HUES6 (cell line): ENCODE data around the gene COL25A1.

Source experiments
- H3K27ac ChIP-seq: 2 replicates; pipeline ENCODE4 v1.7.0; 2013; ENCODE audit warnings: low read depth, mild to moderate bottlenecking, low read length, inconsistent platforms
- H3K27me3 ChIP-seq: 2 replicates; pipeline ENCODE4 v1.6.1; 2013; ENCODE audit warnings: low read length; ENCODE audit not compliant: control insufficient read depth, insufficient read depth
- H3K36me3 ChIP-seq: 2 replicates; pipeline ENCODE4 v1.6.1; 2013; ENCODE audit warnings: low read length; ENCODE audit not compliant: control insufficient read depth, insufficient read depth
- H3K4me1 ChIP-seq: 2 replicates; pipeline ENCODE4 v1.6.1; 2013; ENCODE audit warnings: low read length; ENCODE audit not compliant: control insufficient read depth, insufficient read depth
- H3K4me3 ChIP-seq: 2 replicates; pipeline ENCODE4 v1.5.1; 2013; ENCODE audit warnings: low read depth, low read length
- H3K9ac ChIP-seq: one replicate; pipeline ENCODE4 v1.6.1; 2013; ENCODE audit warnings: mild to moderate bottlenecking, low read length
- H3K9me3 ChIP-seq: 2 replicates; pipeline ENCODE4 v1.6.1; 2013; ENCODE audit warnings: low read depth, low read length; ENCODE audit not compliant: control insufficient read depth, insufficient read depth

COL25A1 gene

DNA sequence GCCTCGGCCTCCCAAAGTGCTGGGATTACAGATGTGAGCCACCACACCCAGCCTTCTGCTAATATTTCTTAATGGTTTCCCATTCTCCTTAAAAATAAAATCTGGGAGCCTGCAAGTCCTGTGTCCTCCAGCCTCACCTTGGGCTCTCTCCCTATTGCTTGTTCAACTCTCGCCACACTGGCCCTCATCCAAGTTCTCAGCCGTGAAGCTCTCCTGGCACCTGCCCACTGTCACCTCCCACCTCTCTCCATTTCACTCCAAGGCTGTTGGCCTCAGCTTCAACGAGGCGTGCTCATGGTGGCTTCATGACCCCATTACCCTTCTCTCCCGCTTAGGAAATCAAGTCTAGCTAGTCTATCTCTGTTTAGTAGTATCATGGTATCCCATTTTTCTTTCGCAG is 530.1 kb downstream of the COL25A1 start:
- H3K4me1 ChIP-seq: no peaks in the 10 kb centered on the region
- H3K27ac ChIP-seq: no peak overlapping the region
- no peaks in the 10 kb centered on the region for H3K36me3 ChIP-seq
- H3K9ac ChIP-seq: no peak overlapping the region
- no peaks in the 10 kb centered on the region for H3K27me3 ChIP-seq
- no peak overlapping the region for H3K4me3 ChIP-seq
- no peaks in the 10 kb centered on the region for H3K9me3 ChIP-seq

DNA sequence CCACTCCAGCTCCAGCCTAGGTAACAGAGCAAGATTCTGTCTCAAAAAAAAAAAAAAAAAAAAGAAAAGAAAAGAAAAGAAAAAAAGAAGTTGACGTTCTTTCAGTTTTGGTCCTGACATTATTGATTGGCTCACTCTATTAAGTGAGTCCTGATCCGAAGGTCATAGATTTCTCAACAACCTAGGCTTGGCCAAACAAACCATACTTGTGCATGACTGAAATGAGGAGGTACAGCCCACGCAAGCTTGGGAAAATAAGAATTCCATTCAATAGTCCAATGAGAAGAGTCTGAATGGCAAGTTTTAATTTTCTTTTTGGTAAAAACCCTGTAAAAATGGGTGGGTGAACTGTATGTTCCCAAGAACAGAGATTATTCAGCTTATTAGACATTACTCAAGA is 536.4 kb downstream of the COL25A1 start:
- H3K27ac ChIP-seq: no peak overlapping the region
- no peaks in the 10 kb centered on the region for H3K9me3 ChIP-seq
- H3K27me3 ChIP-seq: peaks cover 25% of the 10 kb centered on the region
- H3K4me3 ChIP-seq: no peak overlapping the region
- H3K9ac ChIP-seq: no peak overlapping the region
- no peaks in the 10 kb centered on the region for H3K36me3 ChIP-seq
- peaks cover 12% of the 10 kb centered on the region for H3K4me1 ChIP-seq

DNA sequence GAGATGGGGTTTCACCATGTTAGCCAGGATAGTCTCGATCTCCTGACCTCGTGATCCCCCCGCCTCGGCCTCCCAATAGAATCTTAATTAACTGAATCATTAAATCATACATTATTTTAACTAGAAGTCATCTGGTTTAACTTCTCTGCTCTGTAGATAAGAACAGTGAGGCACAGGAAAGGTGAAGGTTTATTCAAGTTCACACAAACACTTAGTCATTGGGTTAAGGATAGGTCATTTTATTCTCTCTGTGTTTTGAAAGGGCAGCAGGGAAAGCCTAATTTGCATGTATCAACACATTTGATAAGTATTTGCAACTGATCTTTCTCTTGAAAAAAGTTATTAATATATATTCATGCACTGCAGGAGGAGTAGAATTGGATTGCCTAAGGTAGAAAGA is 538.5 kb downstream of the COL25A1 start:
- H3K9me3 ChIP-seq: no peaks in the 10 kb centered on the region
- no peak overlapping the region for H3K4me3 ChIP-seq
- H3K36me3 ChIP-seq: no peaks in the 10 kb centered on the region
- no peak overlapping the region for H3K9ac ChIP-seq
- H3K27me3 ChIP-seq: peaks cover 28% of the 10 kb centered on the region
- H3K4me1 ChIP-seq: peaks cover 12% of the 10 kb centered on the region
- no peak overlapping the region for H3K27ac ChIP-seq

DNA sequence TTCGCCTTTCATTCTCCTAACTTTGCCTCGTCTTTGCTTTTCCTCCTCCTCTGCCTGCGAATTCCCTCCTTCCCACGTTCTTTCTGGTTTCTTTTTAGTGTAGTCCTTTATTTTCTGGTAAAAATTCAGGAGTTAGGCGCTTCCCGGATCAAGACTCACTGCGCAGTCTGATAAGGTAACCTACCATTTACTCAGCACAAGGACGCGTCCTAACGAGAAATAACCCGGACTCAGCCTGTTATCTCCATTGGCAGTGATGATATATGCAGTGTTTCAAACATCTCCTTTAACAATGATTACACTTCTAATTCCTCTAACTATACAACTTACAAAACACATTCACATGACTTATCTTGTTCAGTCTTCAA is 539.2 kb downstream of the COL25A1 start:
- Histone ChIP-seq H3K9me3 (no peaks in the 10 kb centered on the region), H3K27ac (no peak overlapping the region), H3K36me3 (no peaks in the 10 kb centered on the region), H3K9ac (no peak overlapping the region), H3K27me3 (peaks cover 28% of the 10 kb centered on the region), H3K4me1 (peaks cover 12% of the 10 kb centered on the region), H3K4me3 (peak overlapping the region; percentile 84)

DNA sequence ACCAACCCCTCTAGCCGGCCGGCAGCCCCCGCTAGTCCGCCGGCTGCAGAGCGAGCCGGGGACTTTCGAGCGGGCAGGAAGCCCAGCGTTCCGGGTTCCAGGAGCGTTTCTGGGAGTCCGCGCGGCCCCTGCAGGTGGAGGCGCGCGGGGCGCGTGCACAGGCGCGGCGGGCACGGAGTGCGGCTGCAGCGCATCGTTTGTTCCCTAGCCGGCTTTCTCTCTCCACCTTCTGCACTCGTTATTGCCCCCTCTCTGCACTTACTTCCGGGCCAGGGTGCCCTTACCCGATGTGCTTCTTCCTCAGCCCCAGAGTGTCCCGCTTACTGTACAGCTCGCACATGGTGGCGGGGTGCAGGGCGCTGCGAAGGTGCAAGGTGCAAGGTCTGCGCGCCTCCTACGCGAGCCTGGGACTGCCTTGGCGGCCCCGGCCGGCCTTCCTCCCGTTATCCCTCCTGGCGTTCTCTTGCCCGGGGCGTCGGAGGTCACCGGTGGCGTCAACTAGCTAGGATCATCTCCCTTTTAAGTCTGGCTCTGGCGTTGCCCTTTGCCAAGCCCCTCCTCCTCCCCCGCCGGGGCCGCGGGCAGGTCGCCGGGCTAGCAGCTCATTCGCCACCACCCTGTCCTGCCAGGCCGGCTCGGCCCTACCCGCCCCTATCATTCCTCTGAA is 539.8 kb downstream of the COL25A1 start, which contains the start of gene ETNPPL:
ETNPPL (minus strand) TSS at position 495 of the 667 bp plus-strand sequence; CDS start at position 340, 155 bp downstream.
- H3K9ac ChIP-seq: peak within 1 kb of the TSS; percentile 45
- peaks cover 28% of the 10 kb centered on the region for H3K27me3 ChIP-seq
- no peaks in the 10 kb centered on the region for H3K36me3 ChIP-seq
- peaks cover 12% of the 10 kb centered on the region for H3K4me1 ChIP-seq
- no peak within 1 kb of the TSS for H3K27ac ChIP-seq
- H3K4me3 ChIP-seq: peak within 1 kb of the TSS; percentile 84
- H3K9me3 ChIP-seq: no peaks in the 10 kb centered on the region
